ENCODE data around the gene KAZN. TPM values are rescaled to one million over a fixed set of nuclear protein-coding genes. Genes with fewer than 3 reads are reported as not detected.
"Not testable (repeated sequence)": the region's sequence is repeated elsewhere in the genome, so short reads cannot be mapped to it uniquely, and the experiment has no call there.

The KAZN gene
- total RNA-seq, 1 donor from 2014 or later: 21.2 TPM

GRCh38 chr1:14577261-14577660, 21.2 kb upstream of the KAZN start:
- no peak overlapping the region for H3K4me3 ChIP-seq
- H3K9me3 ChIP-seq: no peaks in the 10 kb centered on the region
- no peaks in the 10 kb centered on the region for H3K36me3 ChIP-seq
- ATAC-seq: no peak
- no peaks in the 10 kb centered on the region for H3K4me1 ChIP-seq
- intact Hi-C loops (cut with DNase I): no loop called here
- no peak for DNase-seq
- H3K27me3 ChIP-seq (ENCODE audit: low read depth): no peaks in the 10 kb centered on the region
- no peak overlapping the region for H3K27ac ChIP-seq
- no peak for TF ChIP-seq CTCF (IDR thresholded peaks at IDR 0.05)

- H3K4me1 ChIP-seq: no peaks in the 10 kb centered on the region
- no peak for ATAC-seq
- TF ChIP-seq CTCF (IDR thresholded peaks at IDR 0.05): no peak
- no peaks in the 10 kb centered on the region for H3K27me3 ChIP-seq (ENCODE audit: low read depth)
- H3K36me3 ChIP-seq: no peaks in the 10 kb centered on the region
- H3K9me3 ChIP-seq: no peaks in the 10 kb centered on the region
- no peak overlapping the region for H3K4me3 ChIP-seq
- intact Hi-C loops (cut with DNase I): no loop called here
- DNase-seq: no peak
- no peak overlapping the region for H3K27ac ChIP-seq
These were observed 20.3 kb upstream of the KAZN start for GRCh38 chr1:14578156-14578555.

GRCh38 chr1:14580295-14580694, 18.2 kb upstream of the KAZN start:
- H3K27me3 ChIP-seq (ENCODE audit: low read depth); H3K36me3 ChIP-seq; intact Hi-C loops (cut with DNase I); ATAC-seq; H3K27ac ChIP-seq; DNase-seq; H3K4me1 ChIP-seq; H3K4me3 ChIP-seq; H3K9me3 ChIP-seq: not testable (repeated sequence)

- no peaks in the 10 kb centered on the region for H3K36me3 ChIP-seq
- no peak overlapping the region for H3K4me3 ChIP-seq
- ATAC-seq (no peak), DNase-seq (no peak)
- H3K27me3 ChIP-seq (ENCODE audit: low read depth): no peaks in the 10 kb centered on the region
- H3K9me3 ChIP-seq: no peaks in the 10 kb centered on the region
- no peak overlapping the region for H3K27ac ChIP-seq
- intact Hi-C loops (cut with DNase I): no loop called here
- TF ChIP-seq CTCF (IDR thresholded peaks at IDR 0.05): no peak
- no peaks in the 10 kb centered on the region for H3K4me1 ChIP-seq
These were observed 17.5 kb upstream of the KAZN start for GRCh38 chr1:14580986-14581385.

- H3K9me3 ChIP-seq: no peaks in the 10 kb centered on the region
- no peaks in the 10 kb centered on the region for H3K36me3 ChIP-seq
- no peak overlapping the region for H3K4me3 ChIP-seq
- H3K27ac ChIP-seq: no peak overlapping the region
- DNase-seq (no peak), ATAC-seq (no peak)
- H3K4me1 ChIP-seq: no peaks in the 10 kb centered on the region
- TF ChIP-seq CTCF (IDR thresholded peaks at IDR 0.05): no peak
- intact Hi-C loops (cut with DNase I): no loop called here
- no peaks in the 10 kb centered on the region for H3K27me3 ChIP-seq (ENCODE audit: low read depth)
These were observed 14.7 kb upstream of the KAZN start for GRCh38 chr1:14583788-14584187.

- TF ChIP-seq CTCF (IDR thresholded peaks at IDR 0.05): no peak
- Histone ChIP-seq H3K9me3 (no peaks in the 10 kb centered on the region), H3K36me3 (no peaks in the 10 kb centered on the region), H3K4me3 (no peak overlapping the region), H3K27ac (no peak overlapping the region), H3K27me3 (ENCODE audit: low read depth) (no peaks in the 10 kb centered on the region), H3K4me1 (no peaks in the 10 kb centered on the region)
- DNase-seq: no peak
- ATAC-seq: no peak
- intact Hi-C loops (cut with DNase I): no loop called here
These were observed 12.8 kb upstream of the KAZN start for GRCh38 chr1:14585728-14586127.
